ENCODE measurements around the gene TRIM37. TPM values are rescaled to one million over a fixed set of nuclear protein-coding genes. Genes with fewer than 3 reads are reported as not detected.

Gene TRIM37
- total and polyA plus RNA-seq, 4 donors = 9.1 to 39.0 (median 16.8) TPM

DNA sequence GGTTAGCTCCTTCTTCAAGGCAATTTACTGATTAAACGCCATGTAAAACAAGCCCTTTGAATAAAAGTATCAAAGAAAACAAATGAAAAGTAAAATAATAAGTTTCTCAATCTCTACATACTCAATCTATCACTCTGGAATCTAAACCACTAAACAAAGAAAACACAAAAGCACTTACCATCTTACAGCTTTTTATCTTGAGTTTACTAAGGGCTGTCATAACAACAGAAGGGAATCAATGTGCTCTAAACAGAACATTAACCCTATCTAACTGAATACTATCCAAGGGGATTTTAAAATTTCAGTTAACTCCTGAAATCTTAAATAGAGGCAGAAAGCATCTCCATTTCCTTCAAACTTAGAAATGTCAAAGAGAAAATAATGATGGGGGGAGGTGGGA, 44.9 kb upstream of the TRIM37 start:
- peaks cover 3 to 39% (median 7%) of the 10 kb centered on the region in 5 donors for H3K4me1 ChIP-seq (ENCODE audit: control insufficient read depth in 5 of 5, insufficient read depth in 5 of 5, low read length in 5 of 5)
- no peaks in the 10 kb centered on the region for H3K9me3 ChIP-seq (ENCODE audit: control insufficient read depth in 4 of 4, insufficient read depth in 3 of 4, low read length in 3 of 4)
- no peak for ATAC-seq (ENCODE audit: insufficient read depth, low FRiP score)
- no peaks in the 10 kb centered on the region for H3K27me3 ChIP-seq (ENCODE audit: control insufficient read depth in 3 of 3, insufficient read depth in 3 of 3, low read length in 2 of 3)
- TF ChIP-seq, protein P1, sequence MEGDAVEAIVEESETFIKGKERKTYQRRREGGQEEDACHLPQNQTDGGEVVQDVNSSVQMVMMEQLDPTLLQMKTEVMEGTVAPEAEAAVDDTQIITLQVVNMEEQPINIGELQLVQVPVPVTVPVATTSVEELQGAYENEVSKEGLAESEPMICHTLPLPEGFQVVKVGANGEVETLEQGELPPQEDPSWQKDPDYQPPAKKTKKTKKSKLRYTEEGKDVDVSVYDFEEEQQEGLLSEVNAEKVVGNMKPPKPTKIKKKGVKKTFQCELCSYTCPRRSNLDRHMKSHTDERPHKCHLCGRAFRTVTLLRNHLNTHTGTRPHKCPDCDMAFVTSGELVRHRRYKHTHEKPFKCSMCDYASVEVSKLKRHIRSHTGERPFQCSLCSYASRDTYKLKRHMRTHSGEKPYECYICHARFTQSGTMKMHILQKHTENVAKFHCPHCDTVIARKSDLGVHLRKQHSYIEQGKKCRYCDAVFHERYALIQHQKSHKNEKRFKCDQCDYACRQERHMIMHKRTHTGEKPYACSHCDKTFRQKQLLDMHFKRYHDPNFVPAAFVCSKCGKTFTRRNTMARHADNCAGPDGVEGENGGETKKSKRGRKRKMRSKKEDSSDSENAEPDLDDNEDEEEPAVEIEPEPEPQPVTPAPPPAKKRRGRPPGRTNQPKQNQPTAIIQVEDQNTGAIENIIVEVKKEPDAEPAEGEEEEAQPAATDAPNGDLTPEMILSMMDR (IDR thresholded peaks at IDR 0.05; ENCODE audit: control extremely low read depth, extremely low read depth) = no peak
- no peak overlapping the region for H3K27ac ChIP-seq (ENCODE audit: low read depth in 1 of 2, low read length in 1 of 2)
- 76 to 88% methylated on average over 1 of the region's 1 CpG for WGBS, 2 donors
- no peak overlapping the region for H3K9ac ChIP-seq (ENCODE audit: insufficient read depth in 1 of 2, low read length in 2 of 2)
- peak in 2 of 3 donors; percentile 55 to 75 for DNase-seq
- no peak overlapping the region for H3K4me3 ChIP-seq
- H3K36me3 ChIP-seq (ENCODE audit: control insufficient read depth in 4 of 4, insufficient read depth in 4 of 4, low read length in 4 of 4) = no peaks in the 10 kb centered on the region

DNA sequence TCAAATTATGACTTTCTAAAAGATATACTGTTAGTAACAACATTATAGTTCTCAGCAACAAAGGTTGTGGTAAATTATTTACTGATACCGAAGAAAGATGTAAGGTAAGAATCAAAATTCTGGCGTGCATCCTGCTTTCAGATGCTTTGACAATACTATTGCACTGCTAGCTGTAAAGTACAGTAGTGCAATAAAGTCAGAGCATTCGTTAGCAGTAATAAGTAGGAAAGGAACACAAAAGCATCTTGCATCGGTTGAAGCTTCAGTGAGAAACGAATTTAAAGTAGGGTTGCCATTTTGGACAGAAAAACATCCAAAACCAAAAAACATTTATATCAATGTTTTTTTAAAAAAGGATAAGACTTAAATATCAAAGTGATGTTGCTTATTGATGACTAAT, 44.3 kb upstream of the TRIM37 start:
- peaks cover 3 to 34% (median 7%) of the 10 kb centered on the region in 5 donors for H3K4me1 ChIP-seq (ENCODE audit: control insufficient read depth in 5 of 5, insufficient read depth in 5 of 5, low read length in 5 of 5)
- H3K27me3 ChIP-seq (ENCODE audit: control insufficient read depth in 3 of 3, insufficient read depth in 3 of 3, low read length in 2 of 3) = no peaks in the 10 kb centered on the region
- no peak overlapping the region for H3K4me3 ChIP-seq
- H3K9me3 ChIP-seq (ENCODE audit: control insufficient read depth in 4 of 4, insufficient read depth in 3 of 4, low read length in 3 of 4) = no peaks in the 10 kb centered on the region
- peak in 2 of 3 donors; percentile 52 to 57 for DNase-seq
- ATAC-seq (ENCODE audit: insufficient read depth, low FRiP score) = no peak
- TF ChIP-seq, protein P1 (IDR thresholded peaks at IDR 0.05; ENCODE audit: control extremely low read depth, extremely low read depth) = no peak
- H3K36me3 ChIP-seq (ENCODE audit: control insufficient read depth in 4 of 4, insufficient read depth in 4 of 4, low read length in 4 of 4) = no peaks in the 10 kb centered on the region
- 76 to 87% methylated on average over 5 of the region's 5 CpGs for WGBS, 2 donors
- H3K9ac ChIP-seq (ENCODE audit: insufficient read depth in 1 of 2, low read length in 2 of 2) = no peak overlapping the region
- no peak overlapping the region for H3K27ac ChIP-seq (ENCODE audit: low read depth in 1 of 2, low read length in 1 of 2)

DNA sequence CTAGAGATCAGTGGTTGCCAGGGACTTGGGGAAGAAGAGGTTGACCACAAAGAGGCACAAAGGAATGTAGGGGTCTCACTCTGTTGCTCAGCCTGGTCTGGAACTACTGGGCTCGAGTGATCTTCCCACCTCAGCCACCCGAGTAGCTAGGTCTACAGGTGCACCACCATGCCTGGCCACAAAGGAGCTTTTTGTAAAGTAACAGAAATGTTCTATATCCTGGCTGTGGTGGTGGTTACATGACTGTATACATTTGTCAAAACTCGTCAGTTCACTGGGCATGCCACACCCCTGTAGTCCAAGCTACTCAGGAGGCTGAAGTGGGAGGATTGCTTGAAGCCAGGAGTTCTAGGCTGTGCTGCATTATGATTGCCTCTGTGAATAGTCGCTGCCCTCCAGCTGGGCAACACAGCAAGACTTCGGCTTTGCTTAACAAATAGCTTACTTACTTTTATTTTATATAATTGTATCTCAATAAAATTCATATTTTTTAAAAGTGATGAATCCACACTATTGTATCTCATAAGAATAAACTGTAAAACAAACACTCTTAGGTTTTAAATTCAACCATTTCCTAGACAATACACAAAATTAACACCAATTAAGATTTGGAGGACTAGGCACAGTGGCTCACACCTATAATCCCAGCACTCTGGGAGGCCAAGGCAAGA, 43.3 kb upstream of the TRIM37 start:
- no peaks in the 10 kb centered on the region for H3K27me3 ChIP-seq (ENCODE audit: control insufficient read depth in 3 of 3, insufficient read depth in 3 of 3, low read length in 2 of 3)
- no peaks in the 10 kb centered on the region for H3K36me3 ChIP-seq (ENCODE audit: control insufficient read depth in 4 of 4, insufficient read depth in 4 of 4, low read length in 4 of 4)
- no peak for ATAC-seq (ENCODE audit: insufficient read depth, low FRiP score)
- no peak for DNase-seq
- H3K4me3 ChIP-seq = no peak overlapping the region
- WGBS, 2 donors = 87% methylated on average over 5 of the region's 5 CpGs
- peaks cover 0 to 33% (median 7%) of the 10 kb centered on the region in 5 donors for H3K4me1 ChIP-seq (ENCODE audit: control insufficient read depth in 5 of 5, insufficient read depth in 5 of 5, low read length in 5 of 5)
- no peaks in the 10 kb centered on the region for H3K9me3 ChIP-seq (ENCODE audit: control insufficient read depth in 4 of 4, insufficient read depth in 3 of 4, low read length in 3 of 4)
- no peak overlapping the region for H3K9ac ChIP-seq (ENCODE audit: insufficient read depth in 1 of 2, low read length in 2 of 2)
- H3K27ac ChIP-seq (ENCODE audit: low read depth in 1 of 2, low read length in 1 of 2) = no peak overlapping the region
- TF ChIP-seq, protein P1 (IDR thresholded peaks at IDR 0.05; ENCODE audit: control extremely low read depth, extremely low read depth) = no peak

Measured in lung (tissue), 12 donors.